ENCODE measurements around the gene ADAM10. TPM values are rescaled to one million over a fixed set of nuclear protein-coding genes. Genes with fewer than 3 reads are reported as not detected.

ADAM10 gene
- total RNA-seq, 1 donor from 2014 or later, result 140 TPM

DNA sequence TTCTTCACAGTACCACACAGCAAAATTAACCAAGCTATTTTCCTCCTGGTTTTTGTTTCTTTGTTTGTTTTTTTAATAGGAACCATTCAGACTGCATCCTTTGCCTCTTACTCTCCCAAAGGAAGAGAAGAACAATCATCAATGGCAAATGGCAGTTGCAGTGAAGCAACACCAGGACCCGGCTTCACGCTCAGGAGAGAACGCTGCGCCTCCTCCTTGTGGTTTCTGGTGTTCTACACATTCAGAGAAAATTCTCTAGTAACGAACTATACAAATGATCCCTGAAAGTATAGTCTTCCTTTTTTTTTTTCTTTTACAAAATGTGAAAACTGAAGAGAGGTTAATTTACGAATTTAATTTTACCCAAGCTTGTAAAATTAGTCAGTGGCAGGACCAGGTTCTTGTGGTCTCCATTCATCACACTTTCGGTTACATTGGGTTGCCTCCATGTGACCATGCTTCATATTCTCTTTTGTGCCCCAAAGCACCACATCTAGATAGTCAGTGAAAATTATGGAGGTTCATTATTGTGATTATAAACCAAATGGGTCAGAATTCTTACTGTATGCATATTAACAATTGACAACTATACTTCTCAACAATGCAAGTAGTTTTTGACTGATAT lies 11.0 kb upstream of the ADAM10 start:
- H3K4me3 Mint-ChIP-seq (ENCODE audit: unreplicated experiment), result no peak overlapping the region

DNA sequence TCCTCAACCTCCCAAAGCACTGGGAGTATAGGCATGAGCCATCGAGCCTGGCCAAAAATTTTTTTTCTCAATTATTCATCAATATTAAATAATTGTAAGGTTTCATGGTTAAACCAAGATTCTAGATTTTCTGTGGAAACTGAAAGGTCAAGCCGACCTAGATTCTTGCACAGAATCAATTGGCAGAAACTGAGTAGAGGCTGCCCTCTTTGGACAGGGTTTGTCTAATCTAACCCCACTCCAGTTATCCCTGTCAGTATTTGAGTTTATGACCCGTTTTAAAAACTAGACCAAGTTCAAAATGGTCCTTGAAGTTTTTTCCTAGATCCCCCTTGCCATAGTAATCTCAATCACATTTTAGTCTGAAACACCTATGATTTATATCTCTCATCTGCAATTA lies 8.6 kb upstream of the ADAM10 start:
- no peaks in the 10 kb centered on the region for H3K36me3 Mint-ChIP-seq (ENCODE audit: unreplicated experiment)
- H3K9me3 Mint-ChIP-seq (ENCODE audit: unreplicated experiment), result peaks cover 1% of the 10 kb centered on the region
- TF ChIP-seq, protein P1, sequence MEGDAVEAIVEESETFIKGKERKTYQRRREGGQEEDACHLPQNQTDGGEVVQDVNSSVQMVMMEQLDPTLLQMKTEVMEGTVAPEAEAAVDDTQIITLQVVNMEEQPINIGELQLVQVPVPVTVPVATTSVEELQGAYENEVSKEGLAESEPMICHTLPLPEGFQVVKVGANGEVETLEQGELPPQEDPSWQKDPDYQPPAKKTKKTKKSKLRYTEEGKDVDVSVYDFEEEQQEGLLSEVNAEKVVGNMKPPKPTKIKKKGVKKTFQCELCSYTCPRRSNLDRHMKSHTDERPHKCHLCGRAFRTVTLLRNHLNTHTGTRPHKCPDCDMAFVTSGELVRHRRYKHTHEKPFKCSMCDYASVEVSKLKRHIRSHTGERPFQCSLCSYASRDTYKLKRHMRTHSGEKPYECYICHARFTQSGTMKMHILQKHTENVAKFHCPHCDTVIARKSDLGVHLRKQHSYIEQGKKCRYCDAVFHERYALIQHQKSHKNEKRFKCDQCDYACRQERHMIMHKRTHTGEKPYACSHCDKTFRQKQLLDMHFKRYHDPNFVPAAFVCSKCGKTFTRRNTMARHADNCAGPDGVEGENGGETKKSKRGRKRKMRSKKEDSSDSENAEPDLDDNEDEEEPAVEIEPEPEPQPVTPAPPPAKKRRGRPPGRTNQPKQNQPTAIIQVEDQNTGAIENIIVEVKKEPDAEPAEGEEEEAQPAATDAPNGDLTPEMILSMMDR (IDR thresholded peaks at IDR 0.05; ENCODE audit: partially characterized antibody, unreplicated experiment), result no peak
- H3K27ac Mint-ChIP-seq (ENCODE audit: unreplicated experiment), result no peak overlapping the region
- DNase-seq, result no peak
- no peaks in the 10 kb centered on the region for H3K4me1 Mint-ChIP-seq (ENCODE audit: low read depth, unreplicated experiment)
- no peak overlapping the region for H3K4me3 Mint-ChIP-seq (ENCODE audit: unreplicated experiment)
- H3K27me3 Mint-ChIP-seq (ENCODE audit: unreplicated experiment), result no peaks in the 10 kb centered on the region

More for the DNA sequence above, 11.0 kb upstream of the ADAM10 start:
- DNase-seq, result no peak
- TF ChIP-seq, protein P1 (IDR thresholded peaks at IDR 0.05; ENCODE audit: partially characterized antibody, unreplicated experiment), result no peak
- no peak overlapping the region for H3K27ac Mint-ChIP-seq (ENCODE audit: unreplicated experiment)
- H3K36me3 Mint-ChIP-seq (ENCODE audit: unreplicated experiment), result peaks cover 6% of the 10 kb centered on the region
- H3K9me3 Mint-ChIP-seq (ENCODE audit: unreplicated experiment), result peaks cover 1% of the 10 kb centered on the region
- no peaks in the 10 kb centered on the region for H3K27me3 Mint-ChIP-seq (ENCODE audit: unreplicated experiment)
- H3K4me1 Mint-ChIP-seq (ENCODE audit: low read depth, unreplicated experiment), result no peaks in the 10 kb centered on the region

DNA sequence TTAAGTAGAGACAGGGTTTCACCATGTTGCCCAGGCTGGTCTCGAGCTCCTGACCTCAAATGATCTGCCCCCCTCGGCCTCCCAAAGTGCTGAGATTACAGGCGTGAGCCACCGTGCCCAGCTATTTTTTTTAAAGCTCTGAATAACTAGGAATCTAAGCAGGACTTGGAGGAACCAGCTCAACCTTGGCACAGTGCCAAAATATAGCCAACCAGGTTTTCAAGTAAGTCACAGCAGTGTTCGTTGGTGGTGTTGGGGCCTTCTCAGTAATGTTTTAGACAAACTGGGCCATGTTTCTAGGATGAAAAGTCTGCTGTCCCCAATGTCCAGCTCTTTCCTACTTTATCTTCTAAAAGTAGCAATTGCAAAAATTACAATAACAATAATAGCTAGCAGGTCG lies 6.4 kb upstream of the ADAM10 start:
- Mint-ChIP-seq H3K27me3 (ENCODE audit: unreplicated experiment) (no peaks in the 10 kb centered on the region), H3K36me3 (ENCODE audit: unreplicated experiment) (no peaks in the 10 kb centered on the region), H3K9me3 (ENCODE audit: unreplicated experiment) (no peaks in the 10 kb centered on the region), H3K27ac (ENCODE audit: unreplicated experiment) (no peak overlapping the region), H3K4me3 (ENCODE audit: unreplicated experiment) (no peak overlapping the region), H3K4me1 (ENCODE audit: low read depth, unreplicated experiment) (no peaks in the 10 kb centered on the region)
- TF ChIP-seq, protein P1 (IDR thresholded peaks at IDR 0.05; ENCODE audit: partially characterized antibody, unreplicated experiment), result no peak
- no peak for DNase-seq

DNA sequence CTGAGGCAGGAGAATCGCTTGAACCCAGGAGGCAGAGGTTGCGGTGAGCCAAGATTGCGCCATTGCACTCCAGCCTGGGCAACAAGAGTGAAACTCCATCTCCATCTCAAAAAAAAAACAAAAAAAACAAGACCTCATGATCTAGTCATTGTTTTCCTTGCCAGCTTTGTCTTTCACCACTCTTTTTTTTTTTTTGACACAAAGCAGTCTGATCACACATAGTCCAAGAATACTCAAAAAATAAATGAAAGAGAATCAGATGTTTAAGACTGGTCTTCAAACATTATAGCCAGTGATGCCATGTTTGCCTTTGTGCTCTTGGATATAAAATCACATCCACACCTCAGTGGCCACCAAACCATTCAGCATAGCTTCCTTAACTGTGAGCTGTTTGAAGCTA lies 5.8 kb upstream of the ADAM10 start:
- TF ChIP-seq, protein P1 (IDR thresholded peaks at IDR 0.05; ENCODE audit: partially characterized antibody, unreplicated experiment), result no peak
- peaks cover 2% of the 10 kb centered on the region for H3K4me1 Mint-ChIP-seq (ENCODE audit: low read depth, unreplicated experiment)
- no peak for DNase-seq
- no peak overlapping the region for H3K27ac Mint-ChIP-seq (ENCODE audit: unreplicated experiment)
- H3K9me3 Mint-ChIP-seq (ENCODE audit: unreplicated experiment), result peaks cover 3% of the 10 kb centered on the region
- no peak overlapping the region for H3K4me3 Mint-ChIP-seq (ENCODE audit: unreplicated experiment)
- no peaks in the 10 kb centered on the region for H3K27me3 Mint-ChIP-seq (ENCODE audit: unreplicated experiment)
- H3K36me3 Mint-ChIP-seq (ENCODE audit: unreplicated experiment), result no peaks in the 10 kb centered on the region

DNA sequence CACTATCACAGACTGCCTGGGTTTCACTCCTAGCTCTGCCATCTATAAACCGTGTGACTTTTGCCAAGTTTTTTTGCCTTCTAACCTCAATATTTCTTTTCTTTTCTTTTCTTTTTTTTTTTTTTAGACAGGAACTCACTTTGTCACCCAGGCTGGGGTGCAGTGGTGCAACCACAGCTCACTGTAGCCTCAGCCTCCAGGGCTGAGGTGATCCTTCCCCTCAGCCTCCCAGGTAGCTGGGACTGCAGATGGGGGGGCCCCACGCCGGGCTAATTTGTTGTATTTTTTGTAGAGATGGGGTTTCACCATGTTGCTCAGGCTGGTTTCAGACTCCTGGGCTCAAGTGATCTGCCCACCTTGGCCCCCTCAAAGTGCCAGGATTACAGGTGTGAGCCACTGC lies 3.2 kb upstream of the ADAM10 start:
- DNase-seq, result no peak
- no peaks in the 10 kb centered on the region for H3K36me3 Mint-ChIP-seq (ENCODE audit: unreplicated experiment)
- H3K27me3 Mint-ChIP-seq (ENCODE audit: unreplicated experiment), result peaks cover 5% of the 10 kb centered on the region
- TF ChIP-seq, protein P1 (IDR thresholded peaks at IDR 0.05; ENCODE audit: partially characterized antibody, unreplicated experiment), result no peak
- H3K4me1 Mint-ChIP-seq (ENCODE audit: low read depth, unreplicated experiment), result peaks cover 6% of the 10 kb centered on the region
- peaks cover 6% of the 10 kb centered on the region for H3K9me3 Mint-ChIP-seq (ENCODE audit: unreplicated experiment)
- H3K27ac Mint-ChIP-seq (ENCODE audit: unreplicated experiment), result no peak overlapping the region
- H3K4me3 Mint-ChIP-seq (ENCODE audit: unreplicated experiment), result no peak overlapping the region
